GM18526 (cell line): ENCODE results near the gene DZIP3.

ENCODE experiments used
- POLR2A ChIP-seq: IDR thresholded peaks from 3 replicates; pipeline ENCODE4 v1.6.1; 2011; ENCODE audit not compliant: insufficient read length; ENCODE audit errors: extremely low read depth

DZIP3 gene

DNA sequence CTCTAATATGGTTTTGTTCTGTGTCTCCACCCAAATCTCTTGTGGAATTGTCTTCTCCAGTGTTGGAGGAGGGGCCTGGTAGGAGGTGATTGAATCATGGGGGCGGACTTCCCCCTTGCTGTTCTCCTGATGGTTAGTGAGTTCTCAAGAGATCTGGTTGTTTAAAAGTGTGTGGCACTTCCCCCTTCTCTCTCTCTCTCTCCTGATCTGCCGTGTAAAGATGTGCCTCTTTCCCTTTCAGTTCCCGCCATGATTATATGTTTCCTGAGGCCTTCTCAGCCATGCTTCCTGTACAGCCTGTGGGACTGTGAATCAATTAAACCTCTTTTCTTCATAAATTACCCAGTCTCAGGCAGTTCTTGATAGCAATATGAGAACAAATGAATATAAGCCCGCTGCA is 134.6 kb downstream of the DZIP3 start:
- no peak for TF ChIP-seq POLR2A

DNA sequence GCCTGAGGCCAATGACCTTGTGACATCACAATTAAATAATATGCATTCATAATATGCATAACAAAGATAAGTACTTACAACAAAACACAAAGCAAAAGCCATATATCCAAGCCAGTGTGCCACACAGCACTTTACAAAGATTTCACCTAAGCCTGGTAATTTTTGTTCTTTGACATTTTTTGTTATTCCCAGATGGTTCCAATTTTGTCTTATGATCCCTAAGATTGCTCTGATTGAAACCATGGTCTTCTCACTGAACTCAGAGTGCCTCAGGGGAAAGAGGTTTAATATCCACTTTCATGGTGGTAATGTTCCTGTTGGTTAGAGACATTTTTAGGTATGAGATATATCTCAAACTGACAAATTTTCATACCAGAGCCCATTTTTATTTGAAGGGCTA is 138.6 kb downstream of the DZIP3 start:
- no peak for TF ChIP-seq POLR2A

DNA sequence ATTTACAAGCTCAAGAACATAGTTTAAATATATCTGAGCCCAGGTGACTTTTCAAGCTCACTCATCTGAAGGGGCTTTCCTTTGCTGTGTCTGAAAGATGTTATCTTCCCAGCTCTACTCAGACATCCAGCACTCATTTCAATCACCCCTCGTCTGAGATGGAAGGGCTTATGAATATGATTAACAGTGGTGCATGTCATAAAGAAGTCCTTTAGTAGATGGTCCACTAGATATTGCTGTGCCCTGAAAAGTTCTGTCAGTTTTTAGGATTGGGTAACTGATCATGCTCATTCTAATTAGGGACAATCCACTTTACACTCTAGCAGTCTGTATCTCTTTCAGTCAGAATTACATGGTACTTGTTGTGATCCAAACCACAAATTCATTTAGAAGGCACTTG is 139.4 kb downstream of the DZIP3 start:
- TF ChIP-seq POLR2A, result no peak

DNA sequence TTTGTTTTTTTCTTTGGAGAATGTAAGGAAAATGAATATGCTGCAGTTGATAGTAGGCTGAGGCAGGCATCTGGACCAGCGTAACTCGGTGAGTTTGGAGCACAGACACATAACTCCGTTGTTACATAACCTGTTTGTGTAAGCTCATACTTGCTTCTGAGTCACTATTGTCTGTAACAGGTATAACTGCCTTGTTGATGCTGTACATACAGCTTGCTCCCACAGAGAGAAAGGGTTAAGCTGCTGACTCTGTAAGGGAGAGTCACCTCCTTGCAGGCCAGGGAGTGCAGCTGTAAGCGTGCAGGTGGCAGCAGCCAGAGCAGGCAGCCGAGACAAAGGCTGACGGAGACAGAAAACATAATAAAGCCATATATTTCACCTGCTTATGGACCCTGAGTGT is 147.3 kb downstream of the DZIP3 start:
- TF ChIP-seq POLR2A, result no peak

DNA sequence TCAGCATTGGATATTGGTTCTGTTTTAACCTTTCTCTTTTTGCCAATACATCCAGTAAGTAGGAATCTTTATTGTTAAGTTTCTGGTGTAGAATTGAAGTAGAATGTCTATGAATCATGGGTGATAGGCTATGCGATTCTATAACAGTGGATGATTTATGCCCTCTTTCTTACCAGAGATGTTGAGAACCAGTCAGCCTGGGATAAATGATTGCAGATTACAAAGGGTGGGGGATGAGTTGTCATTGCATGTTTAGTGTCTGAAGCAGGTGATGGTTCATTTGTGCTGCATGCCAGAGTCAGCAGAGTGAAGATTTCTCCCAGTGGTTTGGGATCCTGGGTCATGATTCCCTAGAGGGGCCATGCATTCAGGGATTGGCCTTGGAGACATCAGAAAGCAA is 153.4 kb downstream of the DZIP3 start:
- TF ChIP-seq POLR2A, result no peak
